Small intestine (tissue), 7 donors: ENCODE measurements around the gene FOXR2. TPM values are rescaled to one million over a fixed set of nuclear protein-coding genes. Genes with fewer than 3 reads are reported as not detected.

Experiments used
- DNase-seq, 2 donors: peaks; one replicate each; pipeline versions ENCODE4 v3.0.0 to v3.0.0-alpha.2; 2013
- FAIRE-seq: peaks from 2 replicates; lab custom pipeline; 2012; peaks lifted over from hg19 to GRCh38; lab: Jason Lieb, UNC
- H3K27ac ChIP-seq, 3 donors: one replicate each; pipeline ENCODE4 v1.5.1; 2013; ENCODE audit warnings: low read length in 2 of 3, mild to moderate bottlenecking in 2 of 3, control low read depth in 1 of 3, inconsistent platforms in 1 of 3, low read depth in 1 of 3, moderate library complexity in 1 of 3
- H3K27me3 ChIP-seq, 3 donors: one replicate each; pipeline ENCODE4 v1.6.1; 2013; ENCODE audit warnings: low read length in 3 of 3, inconsistent platforms in 1 of 3; ENCODE audit not compliant: control insufficient read depth in 3 of 3, insufficient read depth in 3 of 3
- H3K36me3 ChIP-seq, 3 donors: one replicate each; pipeline ENCODE4 v1.6.1; 2013; ENCODE audit warnings: low read length in 3 of 3, inconsistent platforms in 1 of 3, low read depth in 1 of 3, mild to moderate bottlenecking in 1 of 3, moderate library complexity in 1 of 3; ENCODE audit not compliant: control insufficient read depth in 3 of 3, insufficient read depth in 2 of 3
- H3K4me1 ChIP-seq, 3 donors: one replicate each; pipeline ENCODE4 v1.6.1; 2013; ENCODE audit warnings: low read length in 2 of 3, inconsistent platforms in 1 of 3, low read depth in 1 of 3, mild to moderate bottlenecking in 1 of 3, moderate library complexity in 1 of 3; ENCODE audit not compliant: control insufficient read depth in 3 of 3, insufficient read depth in 2 of 3
- H3K4me3 ChIP-seq, 3 donors: one replicate each; pipeline ENCODE4 v1.5.1; 2013; ENCODE audit warnings: low read length in 3 of 3, control low read depth in 1 of 3, inconsistent platforms in 1 of 3, low read depth in 1 of 3, mild to moderate bottlenecking in 1 of 3, moderate library complexity in 1 of 3
- H3K9me3 ChIP-seq, 2 donors: one replicate each; pipeline ENCODE4 v1.6.1; 2013; ENCODE audit warnings: low read depth in 1 of 2, low read length in 1 of 2; ENCODE audit not compliant: control insufficient read depth in 2 of 2, insufficient read depth in 1 of 2
- WGBS, 3 donors: extraction: QIAGEN DNeasy Blood & Tissue Kit; methylation state at CpG; one replicate each; pipeline ENCODE4 v1.1.7; 2013; 5-methylcytosine and 5-hydroxymethylcytosine counted together
- polyA plus RNA-seq, 4 donors: library from polyadenylated mRNA; stranded (reverse) in 3 of 4; unstranded in 1 of 4; fragments of 200-250 nt in 3 of 4; fragments of 120-200 nt in 1 of 4; gene quantifications; one replicate each; pipeline versions ENCODE4 v1.2.1 to v1.2.3, GENCODE V29; 2013
- donor health status: healthy with polysubstance abuse.
- donor health status: control.
- donor health status: control.
- donor health status: Bipolar disorder and iron deficiency.
- donor health status: healthy.

Gene FOXR2
- polyA plus RNA-seq, 4 donors, result 0.56 TPM; not detected in 3

- Histone ChIP-seq H3K4me1 (no peaks in the 10 kb centered on the region), H3K9me3 (peaks cover 0 to 7% of the 10 kb centered on the region in 2 donors), H3K36me3 (no peaks in the 10 kb centered on the region), H3K4me3 (no peak overlapping the region), H3K27ac (no peak overlapping the region), H3K27me3 (no peaks in the 10 kb centered on the region)
- no peak for DNase-seq
- FAIRE-seq, result no peak
- WGBS, 3 donors, result 46 to 71% (median 69%) methylated on average over 1 of the region's 1 CpG
These were observed 15.7 kb downstream of the FOXR2 start for GRCh38 chrX:55638933-55639332.

GRCh38 chrX:55640854-55641253 is 17.7 kb downstream of the FOXR2 start:
- DNase-seq (no peak), FAIRE-seq (no peak)
- H3K9me3 ChIP-seq, result peaks cover 0 to 7% of the 10 kb centered on the region in 2 donors
- no peak overlapping the region for H3K4me3 ChIP-seq
- H3K36me3 ChIP-seq, result no peaks in the 10 kb centered on the region
- 20 to 53% (median 48%) methylated on average over 4 of the region's 4 CpGs for WGBS, 3 donors
- H3K27me3 ChIP-seq, result no peaks in the 10 kb centered on the region
- H3K27ac ChIP-seq, result no peak overlapping the region
- no peaks in the 10 kb centered on the region for H3K4me1 ChIP-seq

GRCh38 chrX:55648434-55648833 is 25.2 kb downstream of the FOXR2 start:
- FAIRE-seq (no peak), DNase-seq (no peak)
- H3K36me3 ChIP-seq, result no peaks in the 10 kb centered on the region
- H3K27ac ChIP-seq, result no peak overlapping the region
- no peak overlapping the region for H3K4me3 ChIP-seq
- H3K27me3 ChIP-seq, result no peaks in the 10 kb centered on the region
- no peaks in the 10 kb centered on the region for H3K4me1 ChIP-seq
- no peaks in the 10 kb centered on the region for H3K9me3 ChIP-seq
- WGBS, 3 donors, result 81 to 88% (median 86%) methylated on average over 5 of the region's 5 CpGs

- Histone ChIP-seq H3K27ac (no peak overlapping the region), H3K9me3 (no peaks in the 10 kb centered on the region), H3K27me3 (no peaks in the 10 kb centered on the region), H3K36me3 (no peaks in the 10 kb centered on the region), H3K4me3 (no peak overlapping the region), H3K4me1 (no peaks in the 10 kb centered on the region)
- 14 to 44% (median 35%) methylated on average over 2 of the region's 2 CpGs for WGBS, 3 donors
- FAIRE-seq (no peak), DNase-seq (no peak)
These were observed 36.7 kb downstream of the FOXR2 start for GRCh38 chrX:55659931-55660330.

- Histone ChIP-seq H3K36me3 (no peaks in the 10 kb centered on the region), H3K9me3 (no peaks in the 10 kb centered on the region), H3K4me3 (no peak overlapping the region), H3K27me3 (no peaks in the 10 kb centered on the region), H3K4me1 (no peaks in the 10 kb centered on the region), H3K27ac (no peak overlapping the region)
- WGBS, 3 donors, result 62 to 77% (median 73%) methylated on average over 3 of the region's 3 CpGs
- no peak for DNase-seq
- FAIRE-seq, result no peak
These were observed 40.4 kb downstream of the FOXR2 start for GRCh38 chrX:55663584-55663983.

- no peak for DNase-seq
- Histone ChIP-seq H3K27ac (no peak overlapping the region), H3K4me1 (no peaks in the 10 kb centered on the region), H3K36me3 (no peaks in the 10 kb centered on the region), H3K4me3 (no peak overlapping the region), H3K9me3 (no peaks in the 10 kb centered on the region), H3K27me3 (no peaks in the 10 kb centered on the region)
- 45 to 76% (median 67%) methylated on average over 1 of the region's 1 CpG for WGBS, 3 donors
- FAIRE-seq, result no peak
These were observed 44.9 kb downstream of the FOXR2 start for GRCh38 chrX:55668084-55668483.

Other genes starting within 250 kb of the FOXR2 start
- gene MAGEH1, start 171.3 kb upstream of the FOXR2 start, polyA plus RNA-seq, result 100 to 1,000 TPM in 1 of 4 donors, 10 to 100 TPM in 1, 1 to 10 TPM in 1, under 1 TPM in 1; 0.89 to 124 (median 15.1) TPM
- gene USP51, start 133.6 kb upstream of the FOXR2 start, polyA plus RNA-seq, result 1 to 10 TPM in 1 of 4 donors, under 1 TPM in 1, not detected in 2; 0.40 to 9.8 TPM
- gene RRAGB, start 94.3 kb downstream of the FOXR2 start, polyA plus RNA-seq, result 10 to 100 TPM in 3 of 4 donors, 1 to 10 TPM in 1; 7.6 to 25.7 (median 14.1) TPM